K562 (cell line): ENCODE results near the gene NNAT. TPM values are rescaled to one million over a fixed set of nuclear protein-coding genes. Genes with fewer than 3 reads are reported as not detected.

Experiments used
- ARID2 ChIP-seq: fragments of 450-650 bp; IDR thresholded peaks from 2 replicates; pipeline ENCODE4 v1.6.1; 2017; ENCODE audit warnings: antibody characterized with exemption, mild to moderate bottlenecking
- BRCA1 ChIP-seq, 2 experiments: fragments of 450-650 bp in 1 of 2; sonication (generic) in 1 of 2; formaldehyde crosslinking in 1 of 2; IDR thresholded peaks; 2 replicates each; pipeline versions ENCODE4 v1.5.0 to v1.6.1; 2017 to 2020; ENCODE audit warnings: mild to moderate bottlenecking in 1 of 2, missing genetic modification reagents in 1 of 2
- E2F3 ChIP-seq: fragments of 250-450 bp; sonication (Bioruptor Pico); IDR thresholded peaks from 2 replicates; pipeline ENCODE4 v1.4.0; 2020; ENCODE audit warnings: mild to moderate bottlenecking
- FOSL1 ChIP-seq: fragments of 200-800 bp; sonication (Bioruptor generic); conservative IDR thresholded peaks from 2 replicates; pipeline ENCODE4 v1.6.1; 2016; ENCODE audit warnings: missing genetic modification characterization, missing compliant biosample characterization
- HDAC1 ChIP-seq, 2 experiments: fragments of 450-650 bp; IDR thresholded peaks; 2 replicates each; pipeline ENCODE4 v1.6.1; 2016 to 2017; ENCODE audit warnings: inconsistent platforms in 1 of 2, mild to moderate bottlenecking in 1 of 2, moderate library complexity in 1 of 2
- JUND ChIP-seq, 2 experiments: IDR thresholded peaks; 2 replicates in 1 of 2; 3 replicates in 1 of 2; pipeline ENCODE4 v1.6.1; 2011; ENCODE audit warnings: borderline replicate concordance in 2 of 2, low read depth in 2 of 2, low read length in 2 of 2, improper control_type of control experiment in 1 of 2, missing biosample characterization in 1 of 2, missing genetic modification characterization in 1 of 2, missing genetic modification reagents in 1 of 2
- L3MBTL2 ChIP-seq: fragments of 450-650 bp; IDR thresholded peaks from 2 replicates; pipeline ENCODE4 v1.6.1; 2016; ENCODE audit warnings: mild to moderate bottlenecking, moderate library complexity
- MECOM ChIP-seq: fragments of 250-450 bp; sonication (Bioruptor Pico); IDR thresholded peaks from 2 replicates; pipeline ENCODE4 v1.8.0; 2022; ENCODE audit warnings: inconsistent platforms
- PCBP1 ChIP-seq: fragments of 200-400 bp; formaldehyde crosslinking; IDR thresholded peaks from 2 replicates; pipeline ENCODE4 v1.6.1; 2018; ENCODE audit warnings: mild to moderate bottlenecking, low read depth, low read length; ENCODE audit not compliant: poor library complexity, severe bottlenecking
- POLR2H ChIP-seq: IDR thresholded peaks from 2 replicates; pipeline ENCODE4 v1.6.1; 2016; ENCODE audit warnings: missing genetic modification characterization, low read depth, mild to moderate bottlenecking, control low read depth, missing compliant biosample characterization, moderate library complexity
- SMAD3 ChIP-seq: fragments of 450-650 bp; formaldehyde crosslinking; conservative IDR thresholded peaks from 2 replicates; pipeline ENCODE4 v1.4.0; 2020; ENCODE audit warnings: mild to moderate bottlenecking
- ZKSCAN3 ChIP-seq: fragments of 250-450 bp; sonication (Bioruptor Pico); IDR thresholded peaks from 2 replicates; pipeline ENCODE4 v1.4.0; 2020
- ZNF165 ChIP-seq: fragments of 250-450 bp; sonication (Bioruptor Pico); IDR thresholded peaks from 2 replicates; pipeline ENCODE4 v1.4.0; 2020; ENCODE audit warnings: borderline replicate concordance
- ZNF41 ChIP-seq: fragments of 250-450 bp; sonication (Bioruptor Pico); conservative IDR thresholded peaks from 2 replicates; pipeline ENCODE4 v1.4.0; 2020; ENCODE audit warnings: mild to moderate bottlenecking
- polyA plus RNA-seq, 8 experiments: library from polyadenylated mRNA; depleted of rRNA in 4 of 8; stranded (reverse) in 5 of 8; unstranded in 3 of 8; fragments of >200 nt; fragmentation: Nextera tagmentation in 2 of 8; fragmentation: Illumina TruSeq in 1 of 8; extraction: Ambion mirVana in 2 of 8; extraction: Trizol in 1 of 8; gene quantifications; 2 replicates each; pipeline versions ENCODE4 v1.2.1 to v1.2.3, GENCODE V29; 2011 to 2014; ENCODE audit warnings: inconsistent platforms in 1 of 8, missing spikeins in 1 of 8
- total RNA-seq, 7 experiments: library from RNA; depleted of rRNA in 6 of 7; stranded (reverse); fragments of >200 nt in 6 of 7; fragmentation: Illumina TruSeq in 2 of 7; extraction: Trizol in 2 of 7; gene quantifications; 2 replicates each; pipeline versions ENCODE4 v1.2.1 to v1.2.3, GENCODE V29; 2011 to 2021; ENCODE audit warnings: low replicate concordance in 1 of 7
- TF ChIP-seq, protein P1 (sequence below): fragments of 250-450 bp; sonication (Bioruptor Pico); IDR thresholded peaks from 2 replicates; pipeline ENCODE4 v1.4.0; 2020; ENCODE audit warnings: mild to moderate bottlenecking, moderate library complexity, borderline replicate concordance
- TF ChIP-seq, protein P2 (sequence below): fragments of 250-450 bp; sonication (Bioruptor Pico); IDR thresholded peaks from 2 replicates; pipeline ENCODE4 v1.5.0; 2022; ENCODE audit warnings: mild to moderate bottlenecking
- TF ChIP-seq, protein P3 (sequence below), 3 experiments: fragments of 200-800 bp in 1 of 3; fragments of 250-450 bp in 1 of 3; fragments of 450-650 bp in 1 of 3; sonication (Bioruptor Pico) in 1 of 3; sonication (Bioruptor generic) in 1 of 3; formaldehyde crosslinking in 1 of 3; IDR thresholded peaks; 2 replicates each; pipeline versions ENCODE4 v1.6.1 to v1.8.0; 2016 to 2022; ENCODE audit warnings: mild to moderate bottlenecking in 2 of 3, missing genetic modification characterization in 2 of 3, missing compliant biosample characterization in 1 of 3, moderate library complexity in 1 of 3
- TF ChIP-seq, protein P4 (sequence below): fragments of 250-450 bp; sonication (Bioruptor Pico); IDR thresholded peaks from 2 replicates; pipeline ENCODE4 v1.5.1; 2021; ENCODE audit warnings: mild to moderate bottlenecking

NNAT gene
- total and polyA plus RNA-seq, 9 of the 15 experiments (the other 6 are each of a cell fraction or from before 2014, with no cell fraction given), result 0.13 TPM; not detected in 8

DNA sequence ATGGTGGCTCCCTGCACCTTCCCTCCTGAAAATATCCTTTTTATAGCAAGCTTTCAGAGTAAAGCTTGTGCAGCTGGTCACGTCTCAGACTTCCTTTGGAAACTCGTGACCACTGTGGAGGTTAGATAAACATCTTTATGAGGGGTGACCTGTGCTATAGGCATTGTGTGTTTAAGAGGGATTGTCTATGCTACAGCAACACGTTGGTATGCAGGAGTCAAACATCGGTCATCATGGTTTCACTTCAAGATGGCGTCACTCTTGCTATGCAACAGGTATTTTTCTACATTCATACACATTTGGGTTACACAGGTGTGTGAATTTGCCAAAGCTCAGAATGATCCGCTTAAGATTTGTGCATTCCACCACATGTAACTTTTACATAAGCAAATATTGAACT is 21.2 kb downstream of the NNAT start (continued):
- peak; percentile 88 for TF ChIP-seq E2F3 (CRISPR knock-in tag)
- no peak for TF ChIP-seq FOSL1
- TF ChIP-seq, protein P1, sequence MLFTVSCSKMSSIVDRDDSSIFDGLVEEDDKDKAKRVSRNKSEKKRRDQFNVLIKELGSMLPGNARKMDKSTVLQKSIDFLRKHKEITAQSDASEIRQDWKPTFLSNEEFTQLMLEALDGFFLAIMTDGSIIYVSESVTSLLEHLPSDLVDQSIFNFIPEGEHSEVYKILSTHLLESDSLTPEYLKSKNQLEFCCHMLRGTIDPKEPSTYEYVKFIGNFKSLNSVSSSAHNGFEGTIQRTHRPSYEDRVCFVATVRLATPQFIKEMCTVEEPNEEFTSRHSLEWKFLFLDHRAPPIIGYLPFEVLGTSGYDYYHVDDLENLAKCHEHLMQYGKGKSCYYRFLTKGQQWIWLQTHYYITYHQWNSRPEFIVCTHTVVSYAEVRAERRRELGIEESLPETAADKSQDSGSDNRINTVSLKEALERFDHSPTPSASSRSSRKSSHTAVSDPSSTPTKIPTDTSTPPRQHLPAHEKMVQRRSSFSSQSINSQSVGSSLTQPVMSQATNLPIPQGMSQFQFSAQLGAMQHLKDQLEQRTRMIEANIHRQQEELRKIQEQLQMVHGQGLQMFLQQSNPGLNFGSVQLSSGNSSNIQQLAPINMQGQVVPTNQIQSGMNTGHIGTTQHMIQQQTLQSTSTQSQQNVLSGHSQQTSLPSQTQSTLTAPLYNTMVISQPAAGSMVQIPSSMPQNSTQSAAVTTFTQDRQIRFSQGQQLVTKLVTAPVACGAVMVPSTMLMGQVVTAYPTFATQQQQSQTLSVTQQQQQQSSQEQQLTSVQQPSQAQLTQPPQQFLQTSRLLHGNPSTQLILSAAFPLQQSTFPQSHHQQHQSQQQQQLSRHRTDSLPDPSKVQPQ (CRISPR knock-in tag), result no peak
- TF ChIP-seq, protein P2, sequence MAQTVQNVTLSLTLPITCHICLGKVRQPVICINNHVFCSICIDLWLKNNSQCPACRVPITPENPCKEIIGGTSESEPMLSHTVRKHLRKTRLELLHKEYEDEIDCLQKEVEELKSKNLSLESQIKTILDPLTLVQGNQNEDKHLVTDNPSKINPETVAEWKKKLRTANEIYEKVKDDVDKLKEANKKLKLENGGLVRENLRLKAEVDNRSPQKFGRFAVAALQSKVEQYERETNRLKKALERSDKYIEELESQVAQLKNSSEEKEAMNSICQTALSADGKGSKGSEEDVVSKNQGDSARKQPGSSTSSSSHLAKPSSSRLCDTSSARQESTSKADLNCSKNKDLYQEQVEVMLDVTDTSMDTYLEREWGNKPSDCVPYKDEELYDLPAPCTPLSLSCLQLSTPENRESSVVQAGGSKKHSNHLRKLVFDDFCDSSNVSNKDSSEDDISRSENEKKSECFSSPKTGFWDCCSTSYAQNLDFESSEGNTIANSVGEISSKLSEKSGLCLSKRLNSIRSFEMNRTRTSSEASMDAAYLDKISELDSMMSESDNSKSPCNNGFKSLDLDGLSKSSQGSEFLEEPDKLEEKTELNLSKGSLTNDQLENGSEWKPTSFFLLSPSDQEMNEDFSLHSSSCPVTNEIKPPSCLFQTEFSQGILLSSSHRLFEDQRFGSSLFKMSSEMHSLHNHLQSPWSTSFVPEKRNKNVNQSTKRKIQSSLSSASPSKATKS (CRISPR knock-in tag), result peak; percentile 25; the same call in 1 of the 2 replicates
- peak; percentile 92 for TF ChIP-seq ZNF165 (CRISPR knock-in tag)
- TF ChIP-seq, protein P3, sequence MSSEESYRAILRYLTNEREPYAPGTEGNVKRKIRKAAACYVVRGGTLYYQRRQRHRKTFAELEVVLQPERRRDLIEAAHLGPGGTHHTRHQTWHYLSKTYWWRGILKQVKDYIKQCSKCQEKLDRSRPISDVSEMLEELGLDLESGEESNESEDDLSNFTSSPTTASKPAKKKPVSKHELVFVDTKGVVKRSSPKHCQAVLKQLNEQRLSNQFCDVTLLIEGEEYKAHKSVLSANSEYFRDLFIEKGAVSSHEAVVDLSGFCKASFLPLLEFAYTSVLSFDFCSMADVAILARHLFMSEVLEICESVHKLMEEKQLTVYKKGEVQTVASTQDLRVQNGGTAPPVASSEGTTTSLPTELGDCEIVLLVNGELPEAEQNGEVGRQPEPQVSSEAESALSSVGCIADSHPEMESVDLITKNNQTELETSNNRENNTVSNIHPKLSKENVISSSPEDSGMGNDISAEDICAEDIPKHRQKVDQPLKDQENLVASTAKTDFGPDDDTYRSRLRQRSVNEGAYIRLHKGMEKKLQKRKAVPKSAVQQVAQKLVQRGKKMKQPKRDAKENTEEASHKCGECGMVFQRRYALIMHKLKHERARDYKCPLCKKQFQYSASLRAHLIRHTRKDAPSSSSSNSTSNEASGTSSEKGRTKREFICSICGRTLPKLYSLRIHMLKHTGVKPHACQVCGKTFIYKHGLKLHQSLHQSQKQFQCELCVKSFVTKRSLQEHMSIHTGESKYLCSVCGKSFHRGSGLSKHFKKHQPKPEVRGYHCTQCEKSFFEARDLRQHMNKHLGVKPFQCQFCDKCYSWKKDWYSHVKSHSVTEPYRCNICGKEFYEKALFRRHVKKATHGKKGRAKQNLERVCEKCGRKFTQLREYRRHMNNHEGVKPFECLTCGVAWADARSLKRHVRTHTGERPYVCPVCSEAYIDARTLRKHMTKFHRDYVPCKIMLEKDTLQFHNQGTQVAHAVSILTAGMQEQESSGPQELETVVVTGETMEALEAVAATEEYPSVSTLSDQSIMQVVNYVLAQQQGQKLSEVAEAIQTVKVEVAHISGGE (CRISPR knock-in tag; IDR thresholded peaks at IDR 0.05), result peak in 1 of 3 experiments; percentile 57; a peak in 1 of 6 replicates
- no peak for TF ChIP-seq HDAC1 (IDR thresholded peaks at IDR 0.05)
- no peak for TF ChIP-seq POLR2H (tag)
- TF ChIP-seq MECOM (CRISPR knock-in tag), result 0 out of 2 replicates have a peak, but pooled peaks have one; percentile 57
- TF ChIP-seq PCBP1, result no peak
- TF ChIP-seq ARID2, result no peak
- peak; percentile 88; the same call in 1 of the 2 replicates for TF ChIP-seq ZNF41
- TF ChIP-seq, protein P4, sequence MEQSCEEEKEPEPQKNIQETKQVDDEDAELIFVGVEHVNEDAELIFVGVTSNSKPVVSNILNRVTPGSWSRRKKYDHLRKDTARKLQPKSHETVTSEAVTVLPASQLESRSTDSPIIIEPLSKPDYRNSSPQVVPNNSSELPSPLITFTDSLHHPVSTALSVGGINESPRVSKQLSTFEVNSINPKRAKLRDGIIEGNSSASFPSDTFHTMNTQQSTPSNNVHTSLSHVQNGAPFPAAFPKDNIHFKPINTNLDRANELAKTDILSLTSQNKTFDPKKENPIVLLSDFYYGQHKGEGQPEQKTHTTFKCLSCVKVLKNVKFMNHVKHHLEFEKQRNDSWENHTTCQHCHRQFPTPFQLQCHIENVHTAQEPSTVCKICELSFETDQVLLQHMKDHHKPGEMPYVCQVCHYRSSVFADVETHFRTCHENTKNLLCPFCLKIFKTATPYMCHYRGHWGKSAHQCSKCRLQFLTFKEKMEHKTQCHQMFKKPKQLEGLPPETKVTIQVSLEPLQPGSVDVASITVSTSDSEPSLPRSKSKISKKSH (CRISPR knock-in tag), result peak; percentile 52; the same call in 1 of the 2 replicates
- peak; percentile 96 for TF ChIP-seq SMAD3 (CRISPR knock-in tag)
- TF ChIP-seq JUND (IDR thresholded peaks at IDR 0.05; ENCODE audit: borderline replicate concordance, low read depth, low read length), result no peak
- no peak for TF ChIP-seq JUND (tag; IDR thresholded peaks at IDR 0.05; ENCODE audit: borderline replicate concordance, low read depth, low read length)
- TF ChIP-seq ZKSCAN3 (CRISPR knock-in tag), result 0 out of 2 replicates have a peak, but pooled peaks have one; percentile 33
- no peak for TF ChIP-seq BRCA1 (IDR thresholded peaks at IDR 0.05)
- no peak for TF ChIP-seq BRCA1 (CRISPR knock-in tag; IDR thresholded peaks at IDR 0.05)
- TF ChIP-seq L3MBTL2, result no peak
